ENCODE measurements around the gene ZNF682. TPM values are rescaled to one million over a fixed set of nuclear protein-coding genes. Genes with fewer than 3 reads are reported as not detected.

ZNF682 gene
- total RNA-seq, 2 donors from 2014 or later: 28.5 to 29.3 TPM

GRCh38 chr19:20080656-20081055, 41.4 kb upstream of the ZNF682 start:
- Histone ChIP-seq H3K27me3 (ENCODE audit: control insufficient read depth, insufficient read depth, low read length, poor library complexity, severe bottlenecking) (no peaks in the 10 kb centered on the region), H3K9ac (ENCODE audit: extremely low read depth, low read length, poor library complexity, severe bottlenecking) (peak overlapping the region; percentile 89), H3K9me3 (ENCODE audit: control insufficient read depth, low read length) (peaks cover 35% of the 10 kb centered on the region), H3K4me1 (ENCODE audit: control insufficient read depth, insufficient read depth, low read length) (peaks cover 3% of the 10 kb centered on the region), H3K36me3 (ENCODE audit: control insufficient read depth, insufficient read depth, low read length) (peaks cover 52% of the 10 kb centered on the region), H3K27ac (ENCODE audit: low read depth, low read length) (no peak overlapping the region), H3K4me3 (ENCODE audit: low read length) (peak overlapping the region; percentile 87)
- Mint-ChIP-seq H3K4me3 (peak overlapping the region; percentile 99), H3K27ac (peak overlapping the region; percentile 89), H3K36me3 (ENCODE audit: low read depth) (peaks cover 53% of the 10 kb centered on the region), H3K9me3 (peaks cover 17% of the 10 kb centered on the region), H3K4me1 (peaks cover 43% of the 10 kb centered on the region), H3K27me3 (ENCODE audit: insufficient read depth) (no peaks in the 10 kb centered on the region)
- DNase-seq: no peak
- TF ChIP-seq CTCF (conservative IDR thresholded peaks at IDR 0.05): no peak
- 38 to 48% methylated on average over 3 of the region's 3 CpGs for WGBS, 2 experiments (ENCODE audit: insufficient coverage in 1 of 2, insufficient read length in 1 of 2)

- peaks cover 40% of the 10 kb centered on the region for H3K4me1 Mint-ChIP-seq
- Histone ChIP-seq H3K36me3 (ENCODE audit: control insufficient read depth, insufficient read depth, low read length) (peaks cover 40% of the 10 kb centered on the region), H3K27me3 (ENCODE audit: control insufficient read depth, insufficient read depth, low read length, poor library complexity, severe bottlenecking) (no peaks in the 10 kb centered on the region), H3K4me1 (ENCODE audit: control insufficient read depth, insufficient read depth, low read length) (peaks cover 3% of the 10 kb centered on the region), H3K9ac (ENCODE audit: extremely low read depth, low read length, poor library complexity, severe bottlenecking) (peak overlapping the region; percentile 89), H3K4me3 (ENCODE audit: low read length) (peak overlapping the region; percentile 87), H3K27ac (ENCODE audit: low read depth, low read length) (no peak overlapping the region), H3K9me3 (ENCODE audit: control insufficient read depth, low read length) (peaks cover 27% of the 10 kb centered on the region)
- H3K9me3 Mint-ChIP-seq: peaks cover 15% of the 10 kb centered on the region
- DNase-seq: no peak
- peaks cover 47% of the 10 kb centered on the region for H3K36me3 Mint-ChIP-seq (ENCODE audit: low read depth)
- H3K4me3 Mint-ChIP-seq: peak overlapping the region; percentile 99
- WGBS, 2 experiments (ENCODE audit: insufficient coverage in 1 of 2, insufficient read length in 1 of 2): 44 to 72% methylated on average over 6 to 8 of the region's 8 CpGs
- peak overlapping the region; percentile 89 for H3K27ac Mint-ChIP-seq
- no peak for TF ChIP-seq CTCF (conservative IDR thresholded peaks at IDR 0.05)
- no peaks in the 10 kb centered on the region for H3K27me3 Mint-ChIP-seq (ENCODE audit: insufficient read depth)
Measured at GRCh38 chr19:20079476-20079875, 40.2 kb upstream of the ZNF682 start.

GRCh38 chr19:20078581-20079031, 39.3 kb upstream of the ZNF682 start:
- peak; percentile 75 for DNase-seq
- Histone ChIP-seq H3K4me1 (ENCODE audit: control insufficient read depth, insufficient read depth, low read length) (peaks cover 3% of the 10 kb centered on the region), H3K27ac (ENCODE audit: low read depth, low read length) (peak overlapping the region; percentile 94), H3K9me3 (ENCODE audit: control insufficient read depth, low read length) (peaks cover 19% of the 10 kb centered on the region), H3K4me3 (ENCODE audit: low read length) (peak overlapping the region; percentile 87), H3K9ac (ENCODE audit: extremely low read depth, low read length, poor library complexity, severe bottlenecking) (peak overlapping the region; percentile 89), H3K27me3 (ENCODE audit: control insufficient read depth, insufficient read depth, low read length, poor library complexity, severe bottlenecking) (no peaks in the 10 kb centered on the region), H3K36me3 (ENCODE audit: control insufficient read depth, insufficient read depth, low read length) (peaks cover 31% of the 10 kb centered on the region)
- WGBS, 2 experiments (ENCODE audit: insufficient coverage in 1 of 2, insufficient read length in 1 of 2): 0% methylated on average over 14 to 19 of the region's 19 CpGs
- no peak for TF ChIP-seq CTCF (conservative IDR thresholded peaks at IDR 0.05)
- Mint-ChIP-seq H3K4me3 (peak overlapping the region; percentile 99), H3K27me3 (ENCODE audit: insufficient read depth) (no peaks in the 10 kb centered on the region), H3K27ac (peak overlapping the region; percentile 98), H3K36me3 (ENCODE audit: low read depth) (peaks cover 40% of the 10 kb centered on the region), H3K9me3 (peaks cover 11% of the 10 kb centered on the region), H3K4me1 (peaks cover 36% of the 10 kb centered on the region)
